ENCODE data around the gene SNX15.

GRCh38 chr11:65017937-65018336 is 9.3 kb upstream of the SNX15 start:
- TF ChIP-seq CTCF (IDR thresholded peaks at IDR 0.05 in 8 of 11, conservative IDR thresholded peaks at IDR 0.05 in 3 of 11) (no peak), POLR2A (IDR thresholded peaks at IDR 0.05) (no peak)
